Kasumi-1 (cell line): ENCODE data around the gene TESMIN.

Experiments used
- DNase-seq, 2 experiments: peaks; one replicate each; lab custom pipeline; 2025; lab: John Stamatoyannopoulos, UW

TESMIN gene

GRCh38 chr11:68709062-68709461, 42.3 kb downstream of the TESMIN start:
- peak in 1 of 2 experiments; percentile 28 for DNase-seq

GRCh38 chr11:68707527-68707926, 43.8 kb downstream of the TESMIN start:
- DNase-seq = no peak

- no peak for DNase-seq
These were observed 46.4 kb downstream of the TESMIN start for GRCh38 chr11:68704887-68705286.

GRCh38 chr11:68698993-68699392, 52.3 kb downstream of the TESMIN start:
- no peak for DNase-seq

- DNase-seq = no peak
These were observed 55.8 kb downstream of the TESMIN start for GRCh38 chr11:68695531-68695930.

DNA sequence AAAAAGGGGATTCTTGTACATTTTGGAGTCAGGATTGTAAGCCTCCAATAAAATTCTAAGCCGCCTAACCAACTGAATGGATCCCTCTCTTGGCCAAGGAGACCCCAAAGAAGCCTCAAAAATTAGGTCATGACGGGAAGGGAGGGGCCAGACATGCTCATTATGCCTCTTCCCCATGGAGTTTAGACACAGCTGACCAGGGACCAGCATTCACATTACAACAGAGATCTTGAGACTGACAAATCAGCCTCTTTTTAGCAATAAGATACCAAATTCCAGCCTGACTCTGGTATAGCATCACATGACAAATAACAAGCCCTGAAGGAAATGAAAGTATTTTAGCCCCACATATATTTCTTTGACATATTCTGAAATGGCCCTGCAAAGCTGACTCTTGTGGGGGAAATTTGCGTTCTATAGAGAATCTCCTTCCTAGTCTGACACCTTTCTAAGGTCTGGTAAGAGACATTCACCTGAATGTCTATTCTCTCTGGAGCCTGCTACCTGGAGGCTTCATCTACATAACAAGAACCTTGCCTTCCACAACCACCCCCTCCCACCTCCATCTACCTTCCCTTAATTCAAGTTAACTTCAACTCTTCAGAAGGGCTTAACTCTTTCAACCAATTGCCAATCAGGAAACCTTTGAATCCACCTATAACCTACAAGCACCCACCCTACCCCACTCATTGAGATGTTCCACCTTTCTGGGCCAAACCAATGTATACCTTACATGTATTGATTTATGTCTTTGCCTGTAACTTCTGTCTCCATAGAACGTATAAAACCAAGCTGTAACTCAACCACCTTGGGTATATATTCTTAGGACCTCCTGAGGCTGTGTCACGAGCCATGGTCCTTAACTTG, 56.7 kb downstream of the TESMIN start:
- DNase-seq = no peak

GRCh38 chr11:68693484-68693882, 57.8 kb downstream of the TESMIN start:
- no peak for DNase-seq

GRCh38 chr11:68692871-68693483, 58.3 kb downstream of the TESMIN start:
- no peak for DNase-seq

DNA sequence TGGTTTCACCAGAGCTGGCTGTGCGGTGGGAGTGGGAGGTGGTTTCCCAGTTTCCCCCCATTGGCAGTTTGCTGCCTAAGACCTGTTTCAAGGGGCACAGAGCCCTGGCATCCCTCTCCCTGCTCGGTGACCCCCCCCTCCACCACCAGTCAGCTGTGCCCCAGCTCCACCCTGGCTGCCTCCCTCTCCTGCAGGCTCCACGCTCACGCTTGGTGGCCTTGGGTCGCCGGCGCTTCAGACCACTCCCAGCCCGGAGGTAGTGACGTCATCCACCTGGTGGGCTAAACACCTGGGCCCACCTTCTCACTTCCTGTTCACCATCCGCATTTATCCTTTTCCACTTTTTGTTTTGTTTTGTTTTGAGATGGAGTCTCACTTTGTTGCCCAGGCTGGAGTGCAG, 59.2 kb downstream of the TESMIN start:
- DNase-seq = no peak

DNA sequence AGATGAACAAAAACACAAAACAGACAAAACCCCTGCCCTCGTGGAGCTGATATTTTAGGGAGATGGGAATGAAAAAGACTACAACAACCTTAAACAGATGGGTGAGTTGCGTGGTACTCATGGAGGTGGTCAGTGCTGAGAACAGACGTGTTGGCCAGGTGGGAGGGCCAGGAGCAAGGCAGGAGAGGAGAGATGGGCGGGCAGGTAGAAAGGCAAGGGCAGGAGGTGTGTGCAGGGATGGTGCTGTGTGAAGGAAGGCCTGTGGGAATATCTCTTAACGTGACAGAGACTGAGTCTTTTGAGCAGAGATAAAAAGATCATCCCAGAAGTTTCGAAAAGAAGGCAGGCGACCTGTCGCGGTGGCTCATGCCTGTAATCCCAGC, 59.9 kb downstream of the TESMIN start:
- no peak for DNase-seq

GRCh38 chr11:68690671-68691401, 60.5 kb downstream of the TESMIN start:
- peak; percentile 4 to 14 for DNase-seq

- DNase-seq = no peak
These were observed 61.3 kb downstream of the TESMIN start for GRCh38 chr11:68689737-68690625.

- DNase-seq = no peak
These were observed 62.4 kb downstream of the TESMIN start for GRCh38 chr11:68688881-68689280.

DNA sequence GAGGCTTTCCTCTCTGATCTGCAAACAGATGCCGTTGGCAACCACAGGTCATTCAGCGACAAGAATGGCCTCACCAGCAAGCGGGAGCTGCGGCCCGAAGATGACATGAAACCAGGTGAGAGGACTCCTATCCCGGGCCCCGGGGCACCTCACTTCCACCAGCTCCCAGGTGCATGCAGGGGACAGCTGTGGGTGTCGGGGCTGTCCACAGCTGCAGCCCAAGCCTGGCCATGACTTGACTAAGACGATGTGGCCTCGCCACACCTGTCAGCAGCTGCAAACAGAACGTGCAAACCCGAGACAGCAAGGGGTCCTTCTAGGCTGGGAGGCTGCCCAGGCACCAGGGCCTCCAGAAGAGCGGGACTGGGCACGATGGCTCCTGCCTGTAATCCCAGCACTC, 63.3 kb downstream of the TESMIN start:
- no peak for DNase-seq

DNA sequence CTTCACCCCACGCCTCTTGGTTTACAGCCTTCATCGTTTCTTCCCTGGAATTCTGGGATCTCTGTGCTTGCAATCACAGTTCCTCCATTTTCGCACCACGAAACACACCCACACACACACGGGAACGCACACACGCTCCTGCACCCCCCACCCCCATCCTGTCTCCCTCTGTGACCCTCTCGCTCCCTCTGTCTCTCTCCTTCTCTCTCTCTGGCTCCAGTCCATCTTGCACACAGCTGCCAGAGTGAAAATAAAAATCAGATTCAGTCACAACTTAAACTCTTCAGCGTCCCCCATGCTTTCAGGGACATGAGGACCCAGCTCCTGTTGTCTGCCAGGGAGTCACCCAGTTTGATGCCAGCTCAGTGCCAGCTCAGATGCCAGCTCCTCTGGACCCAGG, 64.0 kb downstream of the TESMIN start:
- no peak for DNase-seq

DNA sequence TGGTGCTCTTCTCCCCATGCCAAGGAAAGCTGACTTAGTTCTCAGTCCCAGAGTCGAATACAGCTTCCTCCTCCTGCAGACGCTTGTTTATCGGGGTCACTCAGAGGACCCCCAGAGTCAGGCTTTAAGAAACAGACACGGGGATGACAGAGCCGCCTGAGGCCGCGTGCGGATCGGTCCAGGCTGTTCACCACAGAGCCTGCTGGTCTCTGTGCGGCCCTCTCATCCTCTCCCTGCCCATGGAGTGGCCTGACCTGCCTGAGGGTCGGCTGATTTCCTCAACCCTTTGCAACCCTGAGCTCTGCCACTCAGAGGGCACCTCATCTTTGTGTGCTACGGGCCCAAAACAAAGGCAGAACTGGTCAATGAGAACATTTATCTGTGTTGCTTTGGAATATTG, 64.8 kb downstream of the TESMIN start:
- no peak for DNase-seq

- no peak for DNase-seq
These were observed 65.5 kb downstream of the TESMIN start for GRCh38 chr11:68685656-68686380.

- no peak for DNase-seq
These were observed 66.6 kb downstream of the TESMIN start, which contains the start of gene GAL for GRCh38 chr11:68684385-68685356. Gene GAL, plus strand, starts transcription at chr11:68684544. Its CDS starts 380 bp downstream, at chr11:68684924.

- no peak for DNase-seq
These were observed 67.6 kb downstream of the TESMIN start for GRCh38 chr11:68683536-68684384.
